Subcutaneous abdominal adipose tissue (tissue), 5 donors: ENCODE measurements around the gene RIMBP2.

ENCODE experiments used
- H3K27ac ChIP-seq: one replicate; pipeline ENCODE4 v1.7.0; 2013; ENCODE audit warnings: low read depth, mild to moderate bottlenecking, inconsistent platforms, low read length, moderate library complexity
- H3K27me3 ChIP-seq, 5 donors: one replicate each; pipeline ENCODE4 v1.7.0; 2013; ENCODE audit warnings: low read length in 5 of 5, inconsistent platforms in 1 of 5; ENCODE audit not compliant: control insufficient read depth in 5 of 5, insufficient read depth in 4 of 5
- H3K36me3 ChIP-seq, 5 donors: one replicate each; pipeline ENCODE4 v1.7.0; 2013; ENCODE audit warnings: low read length in 5 of 5; ENCODE audit not compliant: control insufficient read depth in 5 of 5, insufficient read depth in 5 of 5
- H3K4me1 ChIP-seq, 5 donors: one replicate each; pipeline ENCODE4 v1.7.0; 2013; ENCODE audit warnings: low read length in 5 of 5, mild to moderate bottlenecking in 3 of 5, moderate library complexity in 1 of 5; ENCODE audit not compliant: control insufficient read depth in 5 of 5, insufficient read depth in 5 of 5
- H3K4me3 ChIP-seq, 5 donors: one replicate each; pipeline ENCODE4 v1.7.0; 2013; ENCODE audit warnings: low read length in 5 of 5, low read depth in 1 of 5
- H3K9ac ChIP-seq, 5 donors: one replicate each; pipeline ENCODE4 v1.7.0; 2013; ENCODE audit warnings: low read length in 5 of 5, mild to moderate bottlenecking in 4 of 5, moderate library complexity in 3 of 5
- H3K9me3 ChIP-seq, 5 donors: one replicate each; pipeline ENCODE4 v1.7.0; 2013; ENCODE audit warnings: low read length in 5 of 5; ENCODE audit not compliant: control insufficient read depth in 5 of 5
- donor health status: healthy.
- donor health status: healthy.
- donor health status: healthy.
- donor health status: healthy.
- donor health status: healthy.

RIMBP2 gene

GRCh38 chr12:130501821-130502220 is 214.3 kb downstream of the RIMBP2 start:
- peaks cover 5 to 12% (median 6%) of the 10 kb centered on the region in 5 donors for H3K27me3 ChIP-seq
- no peak overlapping the region for H3K27ac ChIP-seq
- no peak overlapping the region for H3K9ac ChIP-seq
- H3K4me1 ChIP-seq, result no peaks in the 10 kb centered on the region
- no peak overlapping the region for H3K4me3 ChIP-seq
- peaks cover 0 to 2% (median 0%) of the 10 kb centered on the region in 5 donors for H3K9me3 ChIP-seq
- H3K36me3 ChIP-seq, result no peaks in the 10 kb centered on the region

GRCh38 chr12:130500835-130501330 is 215.2 kb downstream of the RIMBP2 start:
- Histone ChIP-seq H3K4me1 (no peaks in the 10 kb centered on the region), H3K9ac (no peak overlapping the region), H3K27ac (no peak overlapping the region), H3K9me3 (peaks cover 0 to 2% (median 0%) of the 10 kb centered on the region in 5 donors), H3K36me3 (no peaks in the 10 kb centered on the region), H3K4me3 (no peak overlapping the region), H3K27me3 (peaks cover 5 to 12% (median 6%) of the 10 kb centered on the region in 5 donors)

GRCh38 chr12:130499474-130499873 is 216.6 kb downstream of the RIMBP2 start:
- no peak overlapping the region for H3K9ac ChIP-seq
- peaks cover 0 to 2% (median 0%) of the 10 kb centered on the region in 5 donors for H3K9me3 ChIP-seq
- no peaks in the 10 kb centered on the region for H3K36me3 ChIP-seq
- H3K4me3 ChIP-seq, result no peak overlapping the region
- no peaks in the 10 kb centered on the region for H3K4me1 ChIP-seq
- H3K27ac ChIP-seq, result no peak overlapping the region
- H3K27me3 ChIP-seq, result peaks cover under 1 to 8% (median 3%) of the 10 kb centered on the region in 5 donors

GRCh38 chr12:130498589-130499385 is 217.3 kb downstream of the RIMBP2 start:
- H3K27me3 ChIP-seq, result peaks cover 0 to 6% (median 3%) of the 10 kb centered on the region in 5 donors
- H3K9ac ChIP-seq, result no peak overlapping the region

GRCh38 chr12:130497991-130498390 is 218.1 kb downstream of the RIMBP2 start:
- H3K9ac ChIP-seq, result no peak overlapping the region
- peaks cover 0 to 2% (median 0%) of the 10 kb centered on the region in 5 donors for H3K9me3 ChIP-seq
- no peaks in the 10 kb centered on the region for H3K36me3 ChIP-seq
- no peaks in the 10 kb centered on the region for H3K4me1 ChIP-seq
- no peak overlapping the region for H3K4me3 ChIP-seq
- peaks cover 0 to 6% (median 3%) of the 10 kb centered on the region in 5 donors for H3K27me3 ChIP-seq
- H3K27ac ChIP-seq, result no peak overlapping the region

More at GRCh38 chr12:130498589-130499385, 217.3 kb downstream of the RIMBP2 start:
- Histone ChIP-seq H3K36me3 (no peaks in the 10 kb centered on the region), H3K4me1 (no peaks in the 10 kb centered on the region), H3K4me3 (no peak overlapping the region), H3K27ac (no peak overlapping the region), H3K9me3 (peaks cover 0 to 2% (median 0%) of the 10 kb centered on the region in 5 donors)

- Histone ChIP-seq H3K4me1 (no peaks in the 10 kb centered on the region), H3K9ac (no peak overlapping the region), H3K27me3 (peaks cover 0 to 6% (median 3%) of the 10 kb centered on the region in 5 donors), H3K27ac (no peak overlapping the region), H3K4me3 (no peak overlapping the region), H3K9me3 (peaks cover 0 to 2% (median 0%) of the 10 kb centered on the region in 5 donors), H3K36me3 (no peaks in the 10 kb centered on the region)
These were observed 218.8 kb downstream of the RIMBP2 start for GRCh38 chr12:130497321-130497720.

GRCh38 chr12:130496516-130497120 is 219.5 kb downstream of the RIMBP2 start:
- no peak overlapping the region for H3K27ac ChIP-seq
- no peak overlapping the region for H3K9ac ChIP-seq
- no peaks in the 10 kb centered on the region for H3K36me3 ChIP-seq
- H3K4me1 ChIP-seq, result peaks cover 0 to 3% (median 0%) of the 10 kb centered on the region in 5 donors
- H3K4me3 ChIP-seq, result no peak overlapping the region
- peaks cover 0 to 6% (median 3%) of the 10 kb centered on the region in 5 donors for H3K27me3 ChIP-seq
- peaks cover 0 to 2% (median 0%) of the 10 kb centered on the region in 5 donors for H3K9me3 ChIP-seq

GRCh38 chr12:130495156-130495555 is 220.9 kb downstream of the RIMBP2 start:
- H3K36me3 ChIP-seq, result no peaks in the 10 kb centered on the region
- H3K4me1 ChIP-seq, result peaks cover 0 to 7% (median 0%) of the 10 kb centered on the region in 5 donors
- H3K27ac ChIP-seq, result no peak overlapping the region
- peaks cover 0 to 5% (median 0%) of the 10 kb centered on the region in 5 donors for H3K27me3 ChIP-seq
- peaks cover 0 to 2% (median 0%) of the 10 kb centered on the region in 5 donors for H3K9me3 ChIP-seq
- H3K9ac ChIP-seq, result no peak overlapping the region
- no peak overlapping the region for H3K4me3 ChIP-seq

GRCh38 chr12:130494736-130495135 is 221.4 kb downstream of the RIMBP2 start:
- Histone ChIP-seq H3K4me1 (peaks cover 0 to 7% (median 0%) of the 10 kb centered on the region in 5 donors), H3K27me3 (peaks cover 0 to 5% (median 0%) of the 10 kb centered on the region in 5 donors), H3K36me3 (no peaks in the 10 kb centered on the region), H3K9ac (no peak overlapping the region), H3K27ac (no peak overlapping the region), H3K9me3 (peaks cover 0 to 2% (median 0%) of the 10 kb centered on the region in 5 donors), H3K4me3 (no peak overlapping the region)

GRCh38 chr12:130493951-130494350 is 222.1 kb downstream of the RIMBP2 start:
- H3K27ac ChIP-seq, result no peak overlapping the region
- H3K9ac ChIP-seq, result no peak overlapping the region
- H3K4me1 ChIP-seq, result peaks cover 0 to 7% (median 0%) of the 10 kb centered on the region in 5 donors
- H3K9me3 ChIP-seq, result peaks cover 0 to 4% (median 0%) of the 10 kb centered on the region in 5 donors
- peaks cover 0 to 5% (median 0%) of the 10 kb centered on the region in 5 donors for H3K27me3 ChIP-seq
- H3K36me3 ChIP-seq, result no peaks in the 10 kb centered on the region
- H3K4me3 ChIP-seq, result no peak overlapping the region
